HEK293 (cell line): ENCODE results near the gene IZUMO1.
A peak's percentile ranks its signal among the peaks of the same experiment; 100 is the strongest.

Experiments used
- CTCF ChIA-PET: fragments of 350-600 bp; formaldehyde crosslinking; extraction: SDS; loops from one replicate; lab custom pipeline; 2021; ENCODE audit warnings: antibody characterized with exemption; lab: Yijun Ruan, JAX
- POLR2A ChIA-PET: fragments of 300-600 bp; formaldehyde crosslinking; extraction: SDS; loops from one replicate; lab custom pipeline; 2020; ENCODE audit warnings: antibody characterized with exemption, inconsistent platforms; lab: Yijun Ruan, JAX
- H3K27ac ChIP-seq: fragments of 200-500 bp; sonication (Bioruptor generic); 2 replicates; pipeline ENCODE4 v1.5.1; 2014; ENCODE audit warnings: low read depth, low read length, control low read depth, inconsistent platforms; ENCODE audit errors: extremely low read depth
- H3K36me3 ChIP-seq, 2 experiments: fragments of 200-500 bp in 1 of 2; sonication (Bioruptor generic) in 1 of 2; 1 replicate in 1 of 2; 2 replicates in 1 of 2; pipeline ENCODE4 v1.5.1; 2014 to 2017; ENCODE audit warnings: inconsistent platforms in 2 of 2, low read length in 2 of 2; ENCODE audit not compliant: control insufficient read depth in 2 of 2, insufficient read depth in 1 of 2
- H3K4me1 ChIP-seq: fragments of 200-500 bp; sonication (Bioruptor generic); 2 replicates; pipeline ENCODE4 v1.5.1; 2014; ENCODE audit warnings: mild to moderate bottlenecking, low read length, inconsistent platforms; ENCODE audit not compliant: control insufficient read depth, insufficient read depth
- H3K4me3 ChIP-seq: 2 replicates; pipeline ENCODE4 v1.5.1; 2011; ENCODE audit warnings: low read depth, mild to moderate bottlenecking, control low read depth, low read length, moderate library complexity
- H3K9me3 ChIP-seq: fragments of 200-500 bp; sonication (Bioruptor generic); 2 replicates; pipeline ENCODE4 v1.5.1; 2014; ENCODE audit warnings: low read depth, low read length, inconsistent platforms; ENCODE audit not compliant: control insufficient read depth, insufficient read depth
- EGR2 ChIP-seq: fragments of 450-650 bp; formaldehyde crosslinking; IDR thresholded peaks from 2 replicates; pipeline ENCODE4 v1.5.1; 2016; ENCODE audit warnings: low read depth, missing biosample characterization, missing genetic modification characterization
- GLIS2 ChIP-seq: fragments of 450-650 bp; formaldehyde crosslinking; IDR thresholded peaks from 2 replicates; pipeline ENCODE4 v1.5.1; 2016; ENCODE audit warnings: missing biosample characterization, missing genetic modification characterization
- KLF1 ChIP-seq: fragments of 450-650 bp; formaldehyde crosslinking; IDR thresholded peaks from 2 replicates; pipeline ENCODE4 v1.5.1; 2016; ENCODE audit warnings: missing biosample characterization, missing genetic modification characterization
- KLF16 ChIP-seq: fragments of 450-650 bp; formaldehyde crosslinking; IDR thresholded peaks from 2 replicates; pipeline ENCODE4 v1.5.1; 2017; ENCODE audit warnings: missing biosample characterization, missing genetic modification characterization
- KLF8 ChIP-seq: fragments of 450-650 bp; formaldehyde crosslinking; IDR thresholded peaks from 2 replicates; pipeline ENCODE4 v1.5.1; 2016; ENCODE audit warnings: missing biosample characterization, missing genetic modification characterization
- RBAK ChIP-seq: fragments of 450-650 bp; formaldehyde crosslinking; IDR thresholded peaks from 2 replicates; pipeline ENCODE4 v1.5.1; 2016; ENCODE audit warnings: missing biosample characterization, missing genetic modification characterization
- ZBTB8A ChIP-seq: fragments of 450-650 bp; formaldehyde crosslinking; IDR thresholded peaks from 2 replicates; pipeline ENCODE4 v1.5.1; 2016; ENCODE audit warnings: missing biosample characterization, missing genetic modification characterization
- ZFHX2 ChIP-seq: fragments of 450-650 bp; formaldehyde crosslinking; conservative IDR thresholded peaks from 2 replicates; pipeline ENCODE4 v1.5.1; 2016; ENCODE audit warnings: missing biosample characterization, missing genetic modification characterization
- ZIC2 ChIP-seq: fragments of 450-650 bp; formaldehyde crosslinking; IDR thresholded peaks from 2 replicates; pipeline ENCODE4 v1.5.1; 2016; ENCODE audit warnings: missing biosample characterization, missing genetic modification characterization
- ZNF112 ChIP-seq: fragments of 450-650 bp; formaldehyde crosslinking; IDR thresholded peaks from 2 replicates; pipeline ENCODE4 v1.5.0; 2017; ENCODE audit warnings: missing biosample characterization, missing genetic modification characterization
- ZNF148 ChIP-seq: fragments of 450-650 bp; formaldehyde crosslinking; IDR thresholded peaks from 2 replicates; pipeline ENCODE4 v1.5.0; 2017; ENCODE audit warnings: missing biosample characterization, missing genetic modification characterization, borderline replicate concordance
- ZNF19 ChIP-seq: fragments of 450-650 bp; formaldehyde crosslinking; IDR thresholded peaks from 2 replicates; pipeline ENCODE4; 2016; ENCODE audit warnings: missing biosample characterization, missing genetic modification characterization, low read depth
- ZNF221 ChIP-seq: fragments of 450-650 bp; formaldehyde crosslinking; IDR thresholded peaks from 2 replicates; pipeline ENCODE4 v1.5.1; 2017; ENCODE audit warnings: missing biosample characterization, missing genetic modification characterization, borderline replicate concordance
- ZNF23 ChIP-seq: fragments of 450-650 bp; formaldehyde crosslinking; IDR thresholded peaks from 2 replicates; pipeline ENCODE4 v1.5.1; 2016; ENCODE audit warnings: missing biosample characterization, missing genetic modification characterization, borderline replicate concordance
- ZNF311 ChIP-seq: fragments of 450-650 bp; formaldehyde crosslinking; IDR thresholded peaks from 2 replicates; pipeline ENCODE4 v1.5.1; 2017; ENCODE audit warnings: missing biosample characterization, missing genetic modification characterization, borderline replicate concordance
- ZNF341 ChIP-seq: fragments of 450-650 bp; formaldehyde crosslinking; IDR thresholded peaks from 2 replicates; pipeline ENCODE4; 2016; ENCODE audit warnings: low read depth, missing biosample characterization, missing genetic modification characterization
- ZNF416 ChIP-seq: fragments of 450-650 bp; formaldehyde crosslinking; IDR thresholded peaks from 2 replicates; pipeline ENCODE4 v1.5.1; 2016; ENCODE audit warnings: missing biosample characterization, missing genetic modification characterization
- ZNF510 ChIP-seq: fragments of 450-650 bp; formaldehyde crosslinking; IDR thresholded peaks from 2 replicates; pipeline ENCODE4 v1.5.1; 2018; ENCODE audit warnings: mild to moderate bottlenecking, missing genetic modification characterization, missing biosample characterization; ENCODE audit not compliant: insufficient replicate concordance
- ZNF514 ChIP-seq: fragments of 450-650 bp; formaldehyde crosslinking; IDR thresholded peaks from 2 replicates; pipeline ENCODE4 v1.5.1; 2016; ENCODE audit warnings: missing biosample characterization, missing genetic modification characterization
- ZNF544 ChIP-seq: fragments of 450-650 bp; formaldehyde crosslinking; IDR thresholded peaks from 2 replicates; pipeline ENCODE4 v1.5.0; 2017; ENCODE audit warnings: missing biosample characterization, missing genetic modification characterization
- ZNF560 ChIP-seq: fragments of 450-650 bp; formaldehyde crosslinking; IDR thresholded peaks from 2 replicates; pipeline ENCODE4 v1.5.1; 2017; ENCODE audit warnings: missing biosample characterization, missing genetic modification characterization, borderline replicate concordance
- ZNF561 ChIP-seq: fragments of 450-650 bp; IDR thresholded peaks from 2 replicates; pipeline ENCODE4 v1.5.1; 2018; ENCODE audit warnings: missing biosample characterization, missing genetic modification characterization, borderline replicate concordance
- ZNF626 ChIP-seq: fragments of 450-650 bp; sonication (Bioruptor Pico); formaldehyde crosslinking; IDR thresholded peaks from 2 replicates; pipeline ENCODE4 v1.5.1; 2018; ENCODE audit warnings: missing biosample characterization, missing genetic modification characterization, inconsistent platforms
- ZNF701 ChIP-seq: fragments of 450-650 bp; formaldehyde crosslinking; IDR thresholded peaks from 2 replicates; pipeline ENCODE4 v1.5.1; 2016; ENCODE audit warnings: missing biosample characterization, missing genetic modification characterization
- ZSCAN30 ChIP-seq: fragments of 450-650 bp; IDR thresholded peaks from 2 replicates; pipeline ENCODE4 v1.5.1; 2018; ENCODE audit warnings: missing biosample characterization, mild to moderate bottlenecking, missing genetic modification characterization, moderate library complexity
- TF ChIP-seq, protein P1 (sequence below): fragments of 450-650 bp; formaldehyde crosslinking; optimal IDR thresholded peaks from 2 replicates; pipeline ENCODE3; 2016; ENCODE audit warnings: missing biosample characterization, mild to moderate bottlenecking, missing genetic modification characterization
- TF ChIP-seq, protein P2 (sequence below): fragments of 450-650 bp; formaldehyde crosslinking; IDR thresholded peaks from 2 replicates; pipeline ENCODE4 v1.5.1; 2016; ENCODE audit warnings: missing biosample characterization, missing genetic modification characterization
- TF ChIP-seq, protein P3 (sequence below): fragments of 450-650 bp; formaldehyde crosslinking; IDR thresholded peaks from 2 replicates; pipeline ENCODE4 v1.5.1; 2016; ENCODE audit warnings: missing biosample characterization, missing genetic modification characterization, low read depth

Gene IZUMO1

GRCh38 chr19:48739404-48740163, 7.1 kb downstream of the IZUMO1 start:
- Histone ChIP-seq H3K36me3 (no peaks in the 10 kb centered on the region), H3K9me3 (no peaks in the 10 kb centered on the region), H3K27ac (peak overlapping the region; percentile 77; the same call in 1 of the 2 replicates), H3K4me1 (peaks cover 5% of the 10 kb centered on the region), H3K4me3 (peak overlapping the region; percentile 36)
- ChIA-PET CTCF (interaction anchor here (0.5 to 2.1 kb wide), 12 partner anchors 8 to 401 kb away, joined by 3 to 31 read pairs (median 3); partner anchors contain the start of gene CA11), POLR2A (interaction anchor here (0.9 to 2.9 kb wide), 7 partner anchors 8 to 121 kb away, joined by 3 to 35 read pairs (median 12); partner anchors contain the start of genes CA11, IZUMO1, RPL18 and SPHK2)
- TF ChIP-seq ZNF112: no peak
- TF ChIP-seq, protein P1, sequence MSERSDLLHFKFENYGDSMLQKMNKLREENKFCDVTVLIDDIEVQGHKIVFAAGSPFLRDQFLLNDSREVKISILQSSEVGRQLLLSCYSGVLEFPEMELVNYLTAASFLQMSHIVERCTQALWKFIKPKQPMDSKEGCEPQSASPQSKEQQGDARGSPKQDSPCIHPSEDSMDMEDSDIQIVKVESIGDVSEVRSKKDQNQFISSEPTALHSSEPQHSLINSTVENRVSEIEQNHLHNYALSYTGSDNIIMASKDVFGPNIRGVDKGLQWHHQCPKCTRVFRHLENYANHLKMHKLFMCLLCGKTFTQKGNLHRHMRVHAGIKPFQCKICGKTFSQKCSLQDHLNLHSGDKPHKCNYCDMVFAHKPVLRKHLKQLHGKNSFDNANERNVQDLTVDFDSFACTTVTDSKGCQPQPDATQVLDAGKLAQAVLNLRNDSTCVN (tag by site-specific recombination): peak; percentile 20
- TF ChIP-seq ZIC2: peak; percentile 16; the same call in 1 of the 2 replicates
- TF ChIP-seq ZNF701 (tag by site-specific recombination): no peak
- TF ChIP-seq ZBTB8A: 0 out of 2 replicates have a peak, but pooled peaks have one; percentile 8
- peak; percentile 52 for TF ChIP-seq ZNF341 (tag by site-specific recombination)
- no peak for TF ChIP-seq ZNF514 (tag by site-specific recombination)
- no peak for TF ChIP-seq ZNF626
- TF ChIP-seq GLIS2 (tag by site-specific recombination): peak; percentile 48; the same call in 1 of the 2 replicates
- no peak for TF ChIP-seq ZNF544
- TF ChIP-seq, protein P2, sequence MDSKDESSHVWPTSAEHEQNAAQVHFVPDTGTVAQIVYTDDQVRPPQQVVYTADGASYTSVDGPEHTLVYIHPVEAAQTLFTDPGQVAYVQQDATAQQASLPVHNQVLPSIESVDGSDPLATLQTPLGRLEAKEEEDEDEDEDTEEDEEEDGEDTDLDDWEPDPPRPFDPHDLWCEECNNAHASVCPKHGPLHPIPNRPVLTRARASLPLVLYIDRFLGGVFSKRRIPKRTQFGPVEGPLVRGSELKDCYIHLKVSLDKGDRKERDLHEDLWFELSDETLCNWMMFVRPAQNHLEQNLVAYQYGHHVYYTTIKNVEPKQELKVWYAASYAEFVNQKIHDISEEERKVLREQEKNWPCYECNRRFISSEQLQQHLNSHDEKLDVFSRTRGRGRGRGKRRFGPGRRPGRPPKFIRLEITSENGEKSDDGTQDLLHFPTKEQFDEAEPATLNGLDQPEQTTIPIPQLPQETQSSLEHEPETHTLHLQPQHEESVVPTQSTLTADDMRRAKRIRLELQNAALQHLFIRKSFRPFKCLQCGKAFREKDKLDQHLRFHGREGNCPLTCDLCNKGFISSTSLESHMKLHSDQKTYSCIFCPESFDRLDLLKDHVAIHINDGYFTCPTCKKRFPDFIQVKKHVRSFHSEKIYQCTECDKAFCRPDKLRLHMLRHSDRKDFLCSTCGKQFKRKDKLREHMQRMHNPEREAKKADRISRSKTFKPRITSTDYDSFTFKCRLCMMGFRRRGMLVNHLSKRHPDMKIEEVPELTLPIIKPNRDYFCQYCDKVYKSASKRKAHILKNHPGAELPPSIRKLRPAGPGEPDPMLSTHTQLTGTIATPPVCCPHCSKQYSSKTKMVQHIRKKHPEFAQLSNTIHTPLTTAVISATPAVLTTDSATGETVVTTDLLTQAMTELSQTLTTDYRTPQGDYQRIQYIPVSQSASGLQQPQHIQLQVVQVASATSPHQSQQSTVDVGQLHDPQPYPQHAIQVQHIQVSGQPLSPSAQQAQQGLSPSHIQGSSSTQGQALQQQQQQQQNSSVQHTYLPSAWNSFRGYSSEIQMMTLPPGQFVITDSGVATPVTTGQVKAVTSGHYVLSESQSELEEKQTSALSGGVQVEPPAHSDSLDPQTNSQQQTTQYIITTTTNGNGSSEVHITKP: peak; percentile 78
- no peak for TF ChIP-seq RBAK (tag by site-specific recombination)
- TF ChIP-seq KLF8 (tag by site-specific recombination): 0 out of 2 replicates have a peak, but pooled peaks have one; percentile 19
- TF ChIP-seq ZFHX2 (tag by site-specific recombination): peak; percentile 59
- TF ChIP-seq ZNF148 (tag by site-specific recombination): no peak
- TF ChIP-seq ZNF561 (tag by site-specific recombination): peak; percentile 14; the same call in 1 of the 2 replicates
- TF ChIP-seq ZNF560 (tag by site-specific recombination): no peak
- TF ChIP-seq, protein P3, sequence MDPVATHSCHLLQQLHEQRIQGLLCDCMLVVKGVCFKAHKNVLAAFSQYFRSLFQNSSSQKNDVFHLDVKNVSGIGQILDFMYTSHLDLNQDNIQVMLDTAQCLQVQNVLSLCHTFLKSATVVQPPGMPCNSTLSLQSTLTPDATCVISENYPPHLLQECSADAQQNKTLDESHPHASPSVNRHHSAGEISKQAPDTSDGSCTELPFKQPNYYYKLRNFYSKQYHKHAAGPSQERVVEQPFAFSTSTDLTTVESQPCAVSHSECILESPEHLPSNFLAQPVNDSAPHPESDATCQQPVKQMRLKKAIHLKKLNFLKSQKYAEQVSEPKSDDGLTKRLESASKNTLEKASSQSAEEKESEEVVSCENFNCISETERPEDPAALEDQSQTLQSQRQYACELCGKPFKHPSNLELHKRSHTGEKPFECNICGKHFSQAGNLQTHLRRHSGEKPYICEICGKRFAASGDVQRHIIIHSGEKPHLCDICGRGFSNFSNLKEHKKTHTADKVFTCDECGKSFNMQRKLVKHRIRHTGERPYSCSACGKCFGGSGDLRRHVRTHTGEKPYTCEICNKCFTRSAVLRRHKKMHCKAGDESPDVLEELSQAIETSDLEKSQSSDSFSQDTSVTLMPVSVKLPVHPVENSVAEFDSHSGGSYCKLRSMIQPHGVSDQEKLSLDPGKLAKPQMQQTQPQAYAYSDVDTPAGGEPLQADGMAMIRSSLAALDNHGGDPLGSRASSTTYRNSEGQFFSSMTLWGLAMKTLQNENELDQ (tag by site-specific recombination): no peak
- no peak for TF ChIP-seq ZNF311
- TF ChIP-seq KLF1 (tag by site-specific recombination): peak; percentile 19; the same call in 1 of the 2 replicates
- TF ChIP-seq EGR2 (tag by site-specific recombination): peak; percentile 61
- no peak for TF ChIP-seq ZNF221
- TF ChIP-seq KLF16 (tag by site-specific recombination): no peak
- no peak for TF ChIP-seq ZNF416 (tag by site-specific recombination)
- TF ChIP-seq ZNF510 (tag by site-specific recombination): no peak
- no peak for TF ChIP-seq ZNF23
- TF ChIP-seq ZSCAN30 (tag by site-specific recombination): no peak
- TF ChIP-seq ZNF19 (tag by site-specific recombination): no peak
